Smooth muscle cell (in vitro differentiated cells): ENCODE measurements around the gene PPP2R5C. TPM values are rescaled to one million over a fixed set of nuclear protein-coding genes. Genes with fewer than 3 reads are reported as not detected.

Experiments
- DNase-seq: peaks from one replicate; lab custom pipeline; 2025; ENCODE audit not compliant: unreplicated experiment; lab: John Stamatoyannopoulos, UW
- H2AFZ ChIP-seq: fragments of 200-600 bp; sonication (generic); 2 replicates; pipeline ENCODE4 v1.6.0; 2016; ENCODE audit warnings: antibody characterized with exemption, low read depth, mild to moderate bottlenecking
- H3F3A ChIP-seq: fragments of 200-600 bp; sonication (generic); 2 replicates; pipeline ENCODE4 v1.6.0; 2017; ENCODE audit warnings: antibody characterized with exemption, low read depth
- H3K27ac ChIP-seq: fragments of 200-600 bp; sonication (generic); 2 replicates; pipeline ENCODE4 v1.5.1; 2016; ENCODE audit warnings: low read depth, mild to moderate bottlenecking
- H3K27me3 ChIP-seq: fragments of 200-600 bp; sonication (generic); 2 replicates; pipeline ENCODE4 v1.6.1; 2016; ENCODE audit warnings: low read depth, mild to moderate bottlenecking
- H3K36me3 ChIP-seq: fragments of 200-600 bp; sonication (generic); 2 replicates; pipeline ENCODE4 v1.5.1; 2016; ENCODE audit warnings: low read depth
- H3K4me1 ChIP-seq: fragments of 200-600 bp; sonication (generic); 2 replicates; pipeline ENCODE4 v1.5.1; 2016; ENCODE audit warnings: low read depth
- H3K4me2 ChIP-seq: fragments of 200-600 bp; sonication (generic); 2 replicates; pipeline ENCODE4 v1.6.0; 2016; ENCODE audit warnings: mild to moderate bottlenecking
- H3K4me3 ChIP-seq: fragments of 200-600 bp; sonication (generic); 2 replicates; pipeline ENCODE4 v1.5.1; 2016; ENCODE audit warnings: mild to moderate bottlenecking
- H3K79me2 ChIP-seq: fragments of 200-600 bp; sonication (generic); 2 replicates; pipeline ENCODE4 v1.6.0; 2016; ENCODE audit warnings: low read depth, mild to moderate bottlenecking
- H3K9ac ChIP-seq: fragments of 200-600 bp; sonication (generic); 2 replicates; pipeline ENCODE4 v1.6.0; 2016; ENCODE audit warnings: low read depth
- H3K9me3 ChIP-seq: fragments of 200-600 bp; sonication (generic); replicated peaks from 2 replicates; pipeline ENCODE4 v1.5.1; 2016; ENCODE audit warnings: low read depth
- H4K20me1 ChIP-seq: fragments of 200-600 bp; sonication (generic); 2 replicates; pipeline ENCODE4 v1.6.0; 2016; ENCODE audit warnings: low read depth
- WGBS: methylation state at CpG from one replicate; pipeline ENCODE4 v1.1.7; 2016; ENCODE audit warnings: low lambda C conversion rate; 5-methylcytosine and 5-hydroxymethylcytosine counted together
- polyA plus RNA-seq: library from polyadenylated mRNA; unstranded; fragments of >200 nt; fragmentation: Nextera tagmentation; extraction: Ambion mirVana; gene quantifications from 2 replicates; pipeline ENCODE4 v1.2.1, GENCODE V29; 2016
- total RNA-seq: library from RNA; depleted of rRNA; stranded (reverse); fragments of >200 nt; gene quantifications from 2 replicates; pipeline ENCODE4 v1.2.3, GENCODE V29; 2014
- TF ChIP-seq, protein P1 (sequence below): fragments of 200-600 bp; sonication (generic); IDR thresholded peaks from 2 replicates; pipeline ENCODE4 v1.5.1; 2017; ENCODE audit warnings: borderline replicate concordance, mild to moderate bottlenecking, antibody characterized with exemption; ENCODE audit not compliant: insufficient read depth, poor library complexity, severe bottlenecking

Gene PPP2R5C
- total and polyA plus RNA-seq, 2 experiments from 2014 or later: 63.6 to 92.7 TPM

DNA sequence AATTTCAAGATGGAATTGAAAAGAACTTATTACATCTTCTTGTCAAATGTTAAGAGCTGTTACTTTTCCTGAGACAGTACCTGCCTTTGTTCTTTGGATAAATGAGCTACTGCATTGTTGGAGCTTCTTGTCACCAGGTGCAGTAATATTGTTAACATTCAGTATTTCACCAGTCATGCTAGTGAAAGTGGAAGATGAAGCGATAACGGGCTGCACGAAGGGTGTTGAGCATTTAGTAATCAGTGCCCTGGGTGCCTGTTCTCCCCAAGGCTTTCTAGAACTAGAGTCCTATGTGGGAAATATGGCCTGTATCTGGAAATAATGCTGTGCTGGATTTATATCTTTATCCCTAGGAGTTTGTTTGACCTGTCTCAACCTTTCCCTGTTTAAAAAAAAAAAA is 83.2 kb downstream of the PPP2R5C start:
- H3K4me2 ChIP-seq: no peak overlapping the region
- no peak for DNase-seq
- no peak overlapping the region for H3K9ac ChIP-seq
- H2AFZ ChIP-seq: no peak overlapping the region
- H3K4me3 ChIP-seq: no peak overlapping the region
- H3K79me2 ChIP-seq: peaks cover 72% of the 10 kb centered on the region
- no peaks in the 10 kb centered on the region for H3K36me3 ChIP-seq
- no peaks in the 10 kb centered on the region for H3F3A ChIP-seq
- H4K20me1 ChIP-seq: peaks cover 99% of the 10 kb centered on the region
- H3K27me3 ChIP-seq: no peaks in the 10 kb centered on the region
- no peaks in the 10 kb centered on the region for H3K9me3 ChIP-seq
- H3K27ac ChIP-seq: no peak overlapping the region
- TF ChIP-seq, protein P1, sequence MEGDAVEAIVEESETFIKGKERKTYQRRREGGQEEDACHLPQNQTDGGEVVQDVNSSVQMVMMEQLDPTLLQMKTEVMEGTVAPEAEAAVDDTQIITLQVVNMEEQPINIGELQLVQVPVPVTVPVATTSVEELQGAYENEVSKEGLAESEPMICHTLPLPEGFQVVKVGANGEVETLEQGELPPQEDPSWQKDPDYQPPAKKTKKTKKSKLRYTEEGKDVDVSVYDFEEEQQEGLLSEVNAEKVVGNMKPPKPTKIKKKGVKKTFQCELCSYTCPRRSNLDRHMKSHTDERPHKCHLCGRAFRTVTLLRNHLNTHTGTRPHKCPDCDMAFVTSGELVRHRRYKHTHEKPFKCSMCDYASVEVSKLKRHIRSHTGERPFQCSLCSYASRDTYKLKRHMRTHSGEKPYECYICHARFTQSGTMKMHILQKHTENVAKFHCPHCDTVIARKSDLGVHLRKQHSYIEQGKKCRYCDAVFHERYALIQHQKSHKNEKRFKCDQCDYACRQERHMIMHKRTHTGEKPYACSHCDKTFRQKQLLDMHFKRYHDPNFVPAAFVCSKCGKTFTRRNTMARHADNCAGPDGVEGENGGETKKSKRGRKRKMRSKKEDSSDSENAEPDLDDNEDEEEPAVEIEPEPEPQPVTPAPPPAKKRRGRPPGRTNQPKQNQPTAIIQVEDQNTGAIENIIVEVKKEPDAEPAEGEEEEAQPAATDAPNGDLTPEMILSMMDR: no peak
- H3K4me1 ChIP-seq: no peaks in the 10 kb centered on the region
- WGBS: 96% methylated on average over 3 of the region's 3 CpGs

DNA sequence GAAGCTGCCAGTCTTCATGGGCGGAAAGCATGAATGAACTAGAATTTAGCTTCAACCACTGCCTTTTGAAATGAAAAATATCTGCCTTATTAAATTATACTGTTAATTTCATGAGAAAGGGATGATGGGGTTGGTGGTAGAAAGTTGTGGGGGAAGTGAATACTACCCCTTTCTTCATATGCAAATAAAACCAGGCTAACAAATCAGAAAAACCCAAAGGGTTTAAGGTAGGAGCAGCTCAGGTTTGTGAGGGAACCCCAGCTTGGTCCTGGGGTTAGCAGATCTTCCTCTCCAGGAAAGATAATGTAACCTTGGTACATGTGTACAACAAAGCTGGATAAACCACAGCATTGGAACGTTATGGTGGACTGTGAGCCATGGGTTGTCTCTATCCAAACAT is 84.0 kb downstream of the PPP2R5C start:
- Histone ChIP-seq H3K27ac (no peak overlapping the region), H3K27me3 (no peaks in the 10 kb centered on the region), H2AFZ (no peak overlapping the region), H3F3A (no peaks in the 10 kb centered on the region), H3K4me2 (no peak overlapping the region), H3K36me3 (no peaks in the 10 kb centered on the region), H3K9ac (no peak overlapping the region), H4K20me1 (peaks cover 99% of the 10 kb centered on the region), H3K9me3 (no peaks in the 10 kb centered on the region), H3K4me1 (no peaks in the 10 kb centered on the region), H3K4me3 (no peak overlapping the region), H3K79me2 (peaks cover 73% of the 10 kb centered on the region)
- no peak for DNase-seq
- TF ChIP-seq, protein P1: no peak
- 90% methylated on average over 2 of the region's 2 CpGs for WGBS

DNA sequence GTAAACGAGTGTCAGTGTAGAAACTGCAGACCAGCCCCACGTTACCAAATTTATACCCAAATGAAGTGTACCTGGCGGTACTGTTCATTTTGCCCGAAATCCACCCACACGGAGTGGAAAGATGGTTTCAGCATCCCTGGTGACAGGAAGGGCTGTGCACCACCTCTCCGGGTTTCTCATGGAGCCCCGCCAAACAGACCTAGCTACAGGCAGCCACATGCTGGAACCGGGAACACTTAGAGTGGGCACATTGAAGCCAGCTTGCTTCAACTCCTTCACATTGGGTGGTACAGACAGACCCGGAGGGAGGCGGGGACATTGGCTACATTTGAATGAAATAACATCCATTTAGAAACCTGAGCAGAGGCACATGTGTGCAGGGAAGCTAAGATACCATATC is 84.4 kb downstream of the PPP2R5C start:
- no peak overlapping the region for H2AFZ ChIP-seq
- H3K4me3 ChIP-seq: no peak overlapping the region
- no peaks in the 10 kb centered on the region for H3K9me3 ChIP-seq
- no peaks in the 10 kb centered on the region for H3F3A ChIP-seq
- no peaks in the 10 kb centered on the region for H3K27me3 ChIP-seq
- WGBS: 96% methylated on average over 10 of the region's 10 CpGs
- peaks cover 99% of the 10 kb centered on the region for H4K20me1 ChIP-seq
- DNase-seq: no peak
- H3K4me2 ChIP-seq: no peak overlapping the region
- H3K9ac ChIP-seq: no peak overlapping the region
- no peaks in the 10 kb centered on the region for H3K4me1 ChIP-seq
- TF ChIP-seq, protein P1: no peak
- H3K36me3 ChIP-seq: no peaks in the 10 kb centered on the region
- H3K79me2 ChIP-seq: peaks cover 72% of the 10 kb centered on the region
- H3K27ac ChIP-seq: no peak overlapping the region

DNA sequence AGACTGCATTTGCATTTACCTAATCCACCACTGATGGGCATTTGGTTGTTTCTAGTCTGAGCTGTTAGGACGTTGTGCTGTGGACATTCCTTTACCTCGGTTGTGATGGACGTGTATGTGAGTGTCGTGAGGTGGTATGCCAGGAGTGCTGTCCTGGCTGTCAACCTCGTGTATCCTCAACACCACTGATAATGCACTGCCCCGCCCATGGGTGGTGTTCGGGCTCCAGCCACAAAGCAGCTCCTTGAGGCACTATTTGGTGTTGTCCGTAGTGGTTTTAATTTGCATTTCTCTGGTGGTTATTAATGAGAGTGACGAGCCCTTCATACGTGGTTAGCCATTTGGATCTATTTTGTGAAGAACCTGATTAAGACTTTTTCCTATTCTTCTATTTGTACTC is 87.6 kb downstream of the PPP2R5C start:
- H2AFZ ChIP-seq: no peak overlapping the region
- H3K27ac ChIP-seq: no peak overlapping the region
- H3K36me3 ChIP-seq: no peaks in the 10 kb centered on the region
- H3K4me1 ChIP-seq: no peaks in the 10 kb centered on the region
- H4K20me1 ChIP-seq: peaks cover 99% of the 10 kb centered on the region
- TF ChIP-seq, protein P1: no peak
- H3K27me3 ChIP-seq: no peaks in the 10 kb centered on the region
- no peak overlapping the region for H3K4me3 ChIP-seq
- H3K9me3 ChIP-seq: no peaks in the 10 kb centered on the region
- H3F3A ChIP-seq: no peaks in the 10 kb centered on the region
- 82% methylated on average over 10 of the region's 10 CpGs for WGBS
- H3K79me2 ChIP-seq: peaks cover 93% of the 10 kb centered on the region
- H3K4me2 ChIP-seq: no peak overlapping the region
- no peak for DNase-seq
- no peak overlapping the region for H3K9ac ChIP-seq
